Liver (tissue), 9 donors: Measurements from ENCODE around the gene DAGLA. TPM values are rescaled to one million over a fixed set of nuclear protein-coding genes. Genes with fewer than 3 reads are reported as not detected.
A peak's percentile ranks its signal among the peaks of the same experiment; 100 is the strongest.

ENCODE experiments used
- DNase-seq: peaks from one replicate; pipeline ENCODE4 v3.0.0-alpha.2; 2017; ENCODE audit warnings: low spot score
- H3K27ac ChIP-seq, 2 donors: one replicate each; pipeline ENCODE4 v1.7.0; 2013; ENCODE audit warnings: inconsistent platforms in 2 of 2, low read length in 2 of 2, control low read depth in 1 of 2, low read depth in 1 of 2, mild to moderate bottlenecking in 1 of 2
- H3K27me3 ChIP-seq, 4 donors: one replicate each; pipeline versions ENCODE4 v1.6.1 to v1.7.0; 2013; ENCODE audit warnings: low read length in 3 of 4, inconsistent platforms in 1 of 4, mild to moderate bottlenecking in 1 of 4, moderate library complexity in 1 of 4; ENCODE audit not compliant: control insufficient read depth in 4 of 4, insufficient read depth in 4 of 4
- H3K36me3 ChIP-seq, 4 donors: one replicate each; pipeline versions ENCODE4 v1.6.1 to v1.7.0; 2013; ENCODE audit warnings: low read length in 3 of 4, mild to moderate bottlenecking in 3 of 4, low read depth in 1 of 4, moderate library complexity in 1 of 4; ENCODE audit not compliant: control insufficient read depth in 4 of 4, insufficient read depth in 3 of 4
- H3K4me1 ChIP-seq, 4 donors: one replicate each; pipeline versions ENCODE4 v1.6.1 to v1.7.0; 2013; ENCODE audit warnings: low read length in 3 of 4, mild to moderate bottlenecking in 3 of 4, moderate library complexity in 1 of 4; ENCODE audit not compliant: control insufficient read depth in 4 of 4, insufficient read depth in 4 of 4
- H3K4me3 ChIP-seq, 3 donors: one replicate each; pipeline versions ENCODE4 v1.6.1 to v1.7.0; 2013; ENCODE audit warnings: low read length in 3 of 3, control low read depth in 1 of 3, low read depth in 1 of 3, mild to moderate bottlenecking in 1 of 3
- H3K9ac ChIP-seq, 2 donors: one replicate each; pipeline ENCODE4 v1.7.0; 2013; ENCODE audit warnings: low read length in 2 of 2, mild to moderate bottlenecking in 2 of 2, moderate library complexity in 2 of 2, control low read depth in 1 of 2, low read depth in 1 of 2
- H3K9me3 ChIP-seq, 4 donors: one replicate each; pipeline versions ENCODE4 v1.6.1 to v1.7.0; 2013; ENCODE audit warnings: low read length in 3 of 4; ENCODE audit not compliant: control insufficient read depth in 4 of 4
- ATF3 ChIP-seq: IDR thresholded peaks from 2 replicates; pipeline ENCODE4 v1.6.1; 2016; ENCODE audit warnings: antibody characterized with exemption
- CTCF ChIP-seq: fragments of 150-350 bp; IDR thresholded peaks from 2 replicates; pipeline ENCODE4 v1.5.1; 2017; ENCODE audit warnings: improper control_type of control experiment, low read depth, low read length; ENCODE audit not compliant: missing input control
- EGR1 ChIP-seq, 2 donors: IDR thresholded peaks; 2 replicates each; pipeline ENCODE4 v1.6.1; 2016 to 2018; ENCODE audit warnings: antibody characterized with exemption in 2 of 2, low read depth in 2 of 2
- FOXA2 ChIP-seq: IDR thresholded peaks from 2 replicates; pipeline ENCODE4 v1.6.1; 2016; ENCODE audit warnings: antibody characterized with exemption
- GABPA ChIP-seq, 2 donors: IDR thresholded peaks in 1 of 2; conservative IDR thresholded peaks in 1 of 2; 2 replicates each; pipeline ENCODE4 v1.6.1; 2016; ENCODE audit warnings: antibody characterized with exemption in 2 of 2, mild to moderate bottlenecking in 1 of 2, moderate library complexity in 1 of 2
- HNF4A ChIP-seq, 2 donors: conservative IDR thresholded peaks; 2 replicates each; pipeline ENCODE4 v1.6.1; 2016; ENCODE audit warnings: antibody characterized with exemption in 2 of 2, mild to moderate bottlenecking in 2 of 2
- HNF4G ChIP-seq: IDR thresholded peaks from 2 replicates; pipeline ENCODE4 v1.6.1; 2016; ENCODE audit warnings: antibody characterized with exemption
- JUND ChIP-seq, 2 donors: IDR thresholded peaks; 2 replicates each; pipeline ENCODE4 v1.6.1; 2016; ENCODE audit warnings: antibody characterized with exemption in 2 of 2
- MAX ChIP-seq: IDR thresholded peaks from 2 replicates; pipeline ENCODE4 v1.6.1; 2016; ENCODE audit warnings: antibody characterized with exemption
- NR2F2 ChIP-seq: IDR thresholded peaks from 2 replicates; pipeline ENCODE4 v1.6.1; 2016; ENCODE audit warnings: antibody characterized with exemption
- RAD21 ChIP-seq, 2 donors: IDR thresholded peaks; 2 replicates each; pipeline ENCODE4 v1.6.1; 2016; ENCODE audit warnings: antibody characterized with exemption in 2 of 2, mild to moderate bottlenecking in 2 of 2
- REST ChIP-seq: IDR thresholded peaks from 2 replicates; pipeline ENCODE4 v1.6.1; 2016; ENCODE audit warnings: antibody characterized with exemption, mild to moderate bottlenecking
- RXRA ChIP-seq, 2 donors: IDR thresholded peaks; 2 replicates each; pipeline ENCODE4 v1.6.1; 2017 to 2018; ENCODE audit warnings: antibody characterized with exemption in 2 of 2, mild to moderate bottlenecking in 1 of 2
- TAF1 ChIP-seq: conservative IDR thresholded peaks from 2 replicates; pipeline ENCODE4 v1.6.1; 2016; ENCODE audit warnings: antibody characterized with exemption, mild to moderate bottlenecking
- YY1 ChIP-seq: IDR thresholded peaks from 2 replicates; pipeline ENCODE4 v1.6.1; 2016; ENCODE audit warnings: antibody characterized with exemption, mild to moderate bottlenecking
- ZBTB33 ChIP-seq: IDR thresholded peaks from 2 replicates; pipeline ENCODE4 v1.6.1; 2016; ENCODE audit warnings: antibody characterized with exemption
- WGBS: extraction: QIAGEN DNeasy Blood & Tissue Kit; methylation state at CpG from one replicate; pipeline ENCODE4 v1.1.7; 2013; 5-methylcytosine and 5-hydroxymethylcytosine counted together
- polyA plus RNA-seq, 2 donors: library from polyadenylated mRNA; stranded (reverse) in 1 of 2; unstranded in 1 of 2; fragments of 200-250 nt in 1 of 2; fragments of >200 nt in 1 of 2; fragmentation: Nextera tagmentation in 1 of 2; extraction: Ambion mirVana in 1 of 2; gene quantifications; one replicate each; pipeline versions ENCODE4 v1.2.1 to v1.2.3, GENCODE V29; 2013 to 2015
- total RNA-seq, 2 donors: library from RNA; depleted of rRNA; stranded (reverse); fragments of >200 nt; gene quantifications; one replicate each; pipeline ENCODE4 v1.2.3, GENCODE V29; 2014
- donor health status: healthy.
- donor health status: healthy.
- donor health status: healthy.
- donor health status: healthy.
- donor health status: healthy.

The DAGLA gene
- total and polyA plus RNA-seq, 4 donors, result 0.13 to 0.84 (median 0.60) TPM

- no peaks in the 10 kb centered on the region for H3K9me3 ChIP-seq
- WGBS, result 76% methylated on average over 33 of the region's 33 CpGs
- H3K9ac ChIP-seq, result no peak overlapping the region
- peaks cover 16 to 55% (median 40%) of the 10 kb centered on the region in 4 donors for H3K4me1 ChIP-seq
- no peak for DNase-seq
- no peaks in the 10 kb centered on the region for H3K36me3 ChIP-seq
- H3K4me3 ChIP-seq, result no peak overlapping the region
- peak overlapping the region; percentile 13 to 74 for H3K27ac ChIP-seq
- no peaks in the 10 kb centered on the region for H3K27me3 ChIP-seq
- TF ChIP-seq FOXA2, result no peak
- no peak for TF ChIP-seq RAD21 (IDR thresholded peaks at IDR 0.05)
- no peak for TF ChIP-seq TAF1
- no peak for TF ChIP-seq GABPA (IDR thresholded peaks at IDR 0.05 in 1 of 2, conservative IDR thresholded peaks at IDR 0.05 in 1 of 2)
- no peak for TF ChIP-seq MAX
- TF ChIP-seq EGR1 (IDR thresholded peaks at IDR 0.05; ENCODE audit: low read depth in 2 of 2), result no peak
- no peak for TF ChIP-seq HNF4G
- no peak for TF ChIP-seq REST
- TF ChIP-seq JUND (IDR thresholded peaks at IDR 0.05), result no peak
- TF ChIP-seq YY1, result no peak
- TF ChIP-seq NR2F2, result no peak
- no peak for TF ChIP-seq RXRA (IDR thresholded peaks at IDR 0.05)
- TF ChIP-seq ATF3, result no peak
- no peak for TF ChIP-seq HNF4A (conservative IDR thresholded peaks at IDR 0.05)
- TF ChIP-seq CTCF, result no peak
- TF ChIP-seq ZBTB33, result no peak
These were observed 89.2 kb downstream of the DAGLA start for GRCh38 chr11:61769169-61769920.
